KG1 (cell line): ENCODE data around the gene PAQR6.

Experiments
- DNase-seq: peaks from one replicate; lab custom pipeline; 2025; lab: John Stamatoyannopoulos, UW

Gene PAQR6

GRCh38 chr1:156263288-156263655 is 15.4 kb upstream of the PAQR6 start:
- no peak for DNase-seq

- DNase-seq = no peak
Observed at GRCh38 chr1:156262461-156263287, 14.8 kb upstream of the PAQR6 start.

GRCh38 chr1:156260896-156261295 is 13.0 kb upstream of the PAQR6 start:
- DNase-seq = no peak

GRCh38 chr1:156259805-156260204 is 11.9 kb upstream of the PAQR6 start:
- DNase-seq = no peak

GRCh38 chr1:156258859-156259258 is 11.0 kb upstream of the PAQR6 start:
- no peak for DNase-seq

- DNase-seq = no peak
Observed at GRCh38 chr1:156257711-156258110, 9.9 kb upstream of the PAQR6 start.

GRCh38 chr1:156253634-156254033 is 5.8 kb upstream of the PAQR6 start:
- no peak for DNase-seq

GRCh38 chr1:156251527-156251926 is 3.7 kb upstream of the PAQR6 start:
- peak; percentile 40 for DNase-seq

GRCh38 chr1:156249593-156249992 is 1.7 kb upstream of the PAQR6 start:
- no peak for DNase-seq

- DNase-seq = no peak
Observed at GRCh38 chr1:156248323-156248683, 447 bp upstream of the PAQR6 start.

GRCh38 chr1:156246781-156247459 is 936 bp downstream of the PAQR6 start:
- no peak for DNase-seq

- no peak for DNase-seq
Observed at GRCh38 chr1:156246241-156246780, 1.5 kb downstream of the PAQR6 start.

GRCh38 chr1:156245451-156246232 is 2.2 kb downstream of the PAQR6 start:
- no peak for DNase-seq

- no peak for DNase-seq
Observed at GRCh38 chr1:156244712-156245111, 3.1 kb downstream of the PAQR6 start.

- no peak for DNase-seq
Observed at GRCh38 chr1:156244126-156244525, 3.7 kb downstream of the PAQR6 start.

- no peak for DNase-seq
Observed at GRCh38 chr1:156242738-156243137, 5.1 kb downstream of the PAQR6 start.

GRCh38 chr1:156241926-156242325 is 5.9 kb downstream of the PAQR6 start, which contains the start of gene BGLAP:
BGLAP (plus strand) TSS chr1:156242184; CDS start chr1:156242232, 48 bp downstream.
- DNase-seq = no peak

- DNase-seq = no peak
Observed at GRCh38 chr1:156241311-156241811, 6.5 kb downstream of the PAQR6 start.

GRCh38 chr1:156238248-156238647 is 9.6 kb downstream of the PAQR6 start:
- DNase-seq = no peak

GRCh38 chr1:156236164-156236563 is 11.7 kb downstream of the PAQR6 start:
- no peak for DNase-seq

- DNase-seq = no peak
Observed at GRCh38 chr1:156233426-156234127, 14.3 kb downstream of the PAQR6 start.
